Stimulated activated CD8-positive, alpha-beta memory T cell treated with anti-CD3 and anti-CD28 coated beads, Interleukin-7, amount 100 ng/mL, for 24 hours (primary cell): ENCODE measurements around the gene STX18.

Source experiments
- DNase-seq: peaks from one replicate; pipeline ENCODE4 v3.0.0-alpha.2; 2020; ENCODE audit warnings: low read depth

Gene STX18

GRCh38 chr4:4377732-4378460 lies 164.0 kb downstream of the STX18 start:
- DNase-seq: no peak

- no peak for DNase-seq
These were observed 164.7 kb downstream of the STX18 start for GRCh38 chr4:4377191-4377590.

- no peak for DNase-seq
These were observed 165.8 kb downstream of the STX18 start for GRCh38 chr4:4376074-4376473.

GRCh38 chr4:4374388-4375098 lies 167.3 kb downstream of the STX18 start:
- no peak for DNase-seq
